SK-N-SH (cell line): ENCODE measurements around the gene USP48.

Source experiments
- CTCF ChIP-seq: fragments of 200-600 bp; sonication (generic); IDR thresholded peaks from 2 replicates; pipeline ENCODE4 v1.6.1; 2017; ENCODE audit warnings: antibody characterized with exemption, mild to moderate bottlenecking, moderate library complexity
- EZH2phosphoT487 ChIP-seq: fragments of 200-600 bp; sonication (generic); IDR thresholded peaks from 2 replicates; pipeline ENCODE4 v1.6.1; 2017; ENCODE audit warnings: low read depth, mixed run types, mild to moderate bottlenecking, antibody characterized with exemption, moderate library complexity, borderline replicate concordance
- GABPA ChIP-seq: IDR thresholded peaks from 2 replicates; pipeline ENCODE4 v1.4.0; 2012; ENCODE audit warnings: low read depth, mild to moderate bottlenecking
- GATA2 ChIP-seq: sonication (generic); formaldehyde crosslinking; IDR thresholded peaks from 2 replicates; pipeline ENCODE4 v1.5.0; 2020; ENCODE audit warnings: mild to moderate bottlenecking, missing genetic modification reagents
- IRF3 ChIP-seq: fragments of 150-350 bp; IDR thresholded peaks from 2 replicates; pipeline ENCODE4 v1.6.1; 2016; ENCODE audit warnings: mild to moderate bottlenecking, low read depth, low read length
- MAX ChIP-seq: IDR thresholded peaks from 2 replicates; pipeline ENCODE4 v1.4.0; 2012; ENCODE audit warnings: low read depth
- NFIC ChIP-seq: IDR thresholded peaks from 2 replicates; pipeline ENCODE4 v1.4.0; 2012; ENCODE audit warnings: borderline replicate concordance
- POLR2AphosphoS5 ChIP-seq: IDR thresholded peaks from 2 replicates; pipeline ENCODE4 v1.6.1; 2012; ENCODE audit warnings: low read depth, low read length
- RAD21 ChIP-seq: IDR thresholded peaks from 2 replicates; pipeline ENCODE4 v1.6.1; 2012; ENCODE audit warnings: mild to moderate bottlenecking, low read length
- TAF1 ChIP-seq: IDR thresholded peaks from 2 replicates; pipeline ENCODE4 v1.6.1; 2012; ENCODE audit warnings: low read depth, mild to moderate bottlenecking, low read length, moderate library complexity, borderline replicate concordance
- TCF12 ChIP-seq: IDR thresholded peaks from 2 replicates; pipeline ENCODE4 v1.4.0; 2012
- TEAD4 ChIP-seq: IDR thresholded peaks from 2 replicates; pipeline ENCODE4 v1.4.0; 2012; ENCODE audit warnings: mild to moderate bottlenecking, borderline replicate concordance; ENCODE audit not compliant: insufficient read depth

DNA sequence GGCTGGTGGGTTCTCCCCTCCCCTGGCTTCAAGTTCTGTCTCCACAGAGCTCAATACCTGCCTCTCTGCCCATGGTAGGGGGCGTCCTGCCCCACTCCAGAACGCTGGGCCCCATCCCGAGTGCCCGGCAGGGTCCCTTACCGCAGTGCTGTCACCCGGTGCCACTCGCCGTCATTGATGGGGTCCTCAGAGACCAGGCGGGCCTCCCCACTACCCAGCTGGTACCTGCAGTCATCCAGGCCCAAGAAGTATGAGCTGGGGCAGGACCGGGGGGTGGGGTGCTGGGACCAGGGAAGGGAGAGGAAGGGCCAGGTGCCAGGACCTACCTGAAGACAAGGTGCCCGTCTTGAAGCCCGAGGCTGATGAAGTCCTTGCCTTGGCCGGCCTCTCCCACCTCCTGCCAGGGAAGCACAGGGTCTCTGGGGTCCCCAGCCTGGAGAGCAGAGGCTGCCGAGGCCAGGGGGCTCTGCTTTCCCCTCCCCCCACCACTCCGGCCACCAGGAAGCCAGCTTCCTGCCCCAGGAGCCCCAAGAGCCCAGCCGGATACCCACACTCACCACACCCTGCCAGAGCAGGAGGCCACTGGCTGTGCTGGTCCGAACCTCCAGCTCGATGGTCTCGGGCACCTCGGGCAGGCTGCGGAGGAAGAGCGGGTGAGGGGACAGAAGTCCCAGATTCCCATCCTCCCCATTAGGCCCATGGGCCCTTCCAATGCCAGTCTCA lies 41.2 kb upstream of the USP48 start:
- TF ChIP-seq RAD21 (no peak), MAX (no peak), EZH2phosphoT487 (no peak), CTCF (no peak), TAF1 (no peak), POLR2AphosphoS5 (no peak), GABPA (no peak), TEAD4 (no peak), GATA2 (CRISPR knock-in tag) (no peak), TCF12 (no peak), NFIC (no peak), IRF3 (no peak)
